ENCODE measurements around the gene BMPR1A. TPM values are rescaled to one million over a fixed set of nuclear protein-coding genes. Genes with fewer than 3 reads are reported as not detected.

The BMPR1A gene
- total RNA-seq, 1 donor from 2014 or later, result 58.5 TPM

GRCh38 chr10:86765548-86765947 is 9.1 kb downstream of the BMPR1A start:
- no peak for DNase-seq

GRCh38 chr10:86768412-86769062 is 12.1 kb downstream of the BMPR1A start:
- no peak for DNase-seq

GRCh38 chr10:86769991-86770390 is 13.6 kb downstream of the BMPR1A start:
- no peak for DNase-seq

- DNase-seq, result no peak
These were observed 14.1 kb downstream of the BMPR1A start for GRCh38 chr10:86770412-86770960.

GRCh38 chr10:86773498-86773897 is 17.1 kb downstream of the BMPR1A start:
- peak; percentile 86 for DNase-seq

GRCh38 chr10:86775056-86775869 is 18.8 kb downstream of the BMPR1A start:
- DNase-seq, result peak; percentile 27

GRCh38 chr10:86775870-86776180 is 19.4 kb downstream of the BMPR1A start:
- DNase-seq, result no peak

GRCh38 chr10:86779220-86780017 is 23.0 kb downstream of the BMPR1A start:
- no peak for DNase-seq

GRCh38 chr10:86782701-86783418 is 26.4 kb downstream of the BMPR1A start:
- no peak for DNase-seq

- DNase-seq, result no peak
These were observed 28.6 kb downstream of the BMPR1A start for GRCh38 chr10:86785037-86785436.

GRCh38 chr10:86785968-86786367 is 29.5 kb downstream of the BMPR1A start:
- no peak for DNase-seq

- no peak for DNase-seq
These were observed 29.9 kb downstream of the BMPR1A start for GRCh38 chr10:86786368-86786767.

- no peak for DNase-seq
These were observed 34.0 kb downstream of the BMPR1A start for GRCh38 chr10:86790394-86790793.

- no peak for DNase-seq
These were observed 36.2 kb downstream of the BMPR1A start for GRCh38 chr10:86792461-86793167.

GRCh38 chr10:86793696-86794095 is 37.3 kb downstream of the BMPR1A start:
- no peak for DNase-seq

GRCh38 chr10:86795353-86795752 is 38.9 kb downstream of the BMPR1A start:
- DNase-seq, result peak; percentile 51

GRCh38 chr10:86798025-86798424 is 41.6 kb downstream of the BMPR1A start:
- DNase-seq, result no peak

- peak; percentile 37 for DNase-seq
These were observed 42.2 kb downstream of the BMPR1A start for GRCh38 chr10:86798611-86799010.

GRCh38 chr10:86799188-86799845 is 42.9 kb downstream of the BMPR1A start:
- no peak for DNase-seq

GRCh38 chr10:86801995-86802394 is 45.6 kb downstream of the BMPR1A start:
- DNase-seq, result no peak
